K562 (cell line): ENCODE measurements around the gene SPATA20. TPM values are rescaled to one million over a fixed set of nuclear protein-coding genes. Genes with fewer than 3 reads are reported as not detected.

Source experiments
- ATAC-seq: fragments of 200-7000 bp; cut with Tn5 transposase; 3 replicates; pipeline ENCODE4 v1.9.1; 2020; ENCODE audit warnings: moderate library complexity
- BruUV-seq: library from RNA; stranded (reverse); fragments of 400-500 nt; replicated peaks from 2 replicates; lab custom pipeline; 2021; lab: Mats Ljungman, UMichigan
- CTCF ChIA-PET: fragments of 300-600 bp; formaldehyde crosslinking; extraction: SDS; loops from one replicate; lab custom pipeline; 2021; ENCODE audit warnings: low intra/inter-chr PET ratio; lab: Yijun Ruan, JAX
- POLR2A ChIA-PET: fragments of 300-600, 350-650 bp; sonication (Branson Sonifier 250); formaldehyde crosslinking; extraction: SDS; loops from one replicate; lab custom pipeline; 2021; ENCODE audit warnings: antibody characterized with exemption, inconsistent platforms; lab: Yijun Ruan, JAX
- DNase-seq, 4 experiments: peaks; one replicate each; pipeline versions ENCODE4 v3.0.0 to v3.0.0-alpha.2; 2011 to 2018; ENCODE audit warnings: low spot score in 3 of 4, mixed read lengths in 3 of 4; ENCODE audit errors: extremely low read depth in 1 of 4
- FAIRE-seq: peaks from 2 replicates; lab custom pipeline; 2011; peaks lifted over from hg19 to GRCh38; lab: Jason Lieb, UNC
- H2AFZ ChIP-seq: 2 replicates; pipeline ENCODE4 v1.6.0; 2011; ENCODE audit warnings: low read depth, low read length, control low read depth, inconsistent platforms
- H3K27ac ChIP-seq: fragments of 200-600 bp; 3 replicates; pipeline ENCODE4 v1.8.0; 2011; ENCODE audit warnings: low read depth, mild to moderate bottlenecking, control low read depth, inconsistent platforms, low read length, moderate library complexity, mixed read lengths; ENCODE audit errors: extremely low read depth
- H3K27me3 ChIP-seq, 2 experiments: fragments of 300-600 bp in 1 of 2; 2 replicates in 1 of 2; 3 replicates in 1 of 2; pipeline versions ENCODE4 v1.6.0 to v1.8.0; 2011; ENCODE audit warnings: inconsistent platforms in 2 of 2, low read length in 2 of 2, mild to moderate bottlenecking in 1 of 2, mixed read lengths in 1 of 2, moderate library complexity in 1 of 2; ENCODE audit not compliant: control insufficient read depth in 2 of 2, insufficient read depth in 2 of 2
- H3K36me3 ChIP-seq: fragments of 300-600 bp; 3 replicates; pipeline ENCODE4 v1.8.0; 2011; ENCODE audit warnings: mild to moderate bottlenecking, low read length, inconsistent platforms; ENCODE audit not compliant: control insufficient read depth, insufficient read depth
- H3K4me1 ChIP-seq, 2 experiments: fragments of 200-600 bp in 1 of 2; replicated peaks in 1 of 2; 2 replicates in 1 of 2; 3 replicates in 1 of 2; pipeline versions ENCODE4 v1.5.1 to v1.8.0; 2011; ENCODE audit warnings: inconsistent platforms in 2 of 2, low read length in 2 of 2, mild to moderate bottlenecking in 1 of 2, mixed read lengths in 1 of 2, moderate library complexity in 1 of 2; ENCODE audit not compliant: control insufficient read depth in 2 of 2, insufficient read depth in 2 of 2
- H3K4me2 ChIP-seq: 2 replicates; pipeline ENCODE4 v1.6.1; 2011; ENCODE audit warnings: low read length, control low read depth, inconsistent platforms, mixed read lengths; ENCODE audit not compliant: insufficient read depth
- H3K4me3 ChIP-seq: fragments of 200-600 bp; sonication (generic), shearing (Covaris generic); 2 replicates; pipeline ENCODE4 v1.5.1; 2016; ENCODE audit warnings: control low read depth, inconsistent platforms
- H3K79me2 ChIP-seq: fragments of 200-600 bp; 3 replicates; pipeline ENCODE4 v1.8.0; 2011; ENCODE audit warnings: low read length, inconsistent platforms; ENCODE audit not compliant: control insufficient read depth, insufficient read depth
- H3K9ac ChIP-seq, 2 experiments: 2 replicates each; pipeline versions ENCODE4 v1.6.0 to v1.6.1; 2011; ENCODE audit warnings: low read depth in 2 of 2, low read length in 2 of 2, control low read depth in 1 of 2, inconsistent platforms in 1 of 2, mild to moderate bottlenecking in 1 of 2, mixed read lengths in 1 of 2; ENCODE audit not compliant: insufficient read depth in 1 of 2
- H3K9me1 ChIP-seq: one replicate; pipeline ENCODE4 v1.6.0; 2011; ENCODE audit warnings: inconsistent platforms, mild to moderate bottlenecking, low read length, moderate library complexity; ENCODE audit not compliant: control insufficient read depth, insufficient read depth
- H3K9me3 ChIP-seq: replicated peaks from 2 replicates; pipeline ENCODE4 v1.5.1; 2011; ENCODE audit warnings: low read depth, low read length, inconsistent platforms; ENCODE audit not compliant: control insufficient read depth, insufficient read depth
- H4K20me1 ChIP-seq: replicated peaks from 2 replicates; pipeline ENCODE4 v1.6.1; 2011; ENCODE audit warnings: low read length, inconsistent platforms, mixed read lengths; ENCODE audit not compliant: control insufficient read depth, insufficient read depth
- ARID2 ChIP-seq: fragments of 450-650 bp; IDR thresholded peaks from 2 replicates; pipeline ENCODE4 v1.6.1; 2017; ENCODE audit warnings: antibody characterized with exemption, mild to moderate bottlenecking
- FOXJ3 ChIP-seq: sonication (generic); formaldehyde crosslinking; IDR thresholded peaks from 2 replicates; pipeline ENCODE4 v1.4.0; 2020; ENCODE audit warnings: mild to moderate bottlenecking, missing genetic modification reagents
- KDM1A ChIP-seq, 2 experiments: fragments of 450-650 bp; IDR thresholded peaks; 2 replicates each; pipeline ENCODE4 v1.6.1; 2016; ENCODE audit warnings: mild to moderate bottlenecking in 2 of 2
- PTRF ChIP-seq: fragments of 450-650 bp; IDR thresholded peaks from 2 replicates; pipeline ENCODE4 v1.6.1; 2016; ENCODE audit warnings: mild to moderate bottlenecking, missing genetic modification characterization, missing compliant biosample characterization
- TAF7 ChIP-seq: fragments of 450-650 bp; IDR thresholded peaks from 2 replicates; pipeline ENCODE4 v1.6.1; 2016; ENCODE audit warnings: missing genetic modification characterization, missing compliant biosample characterization
- TGIF2 ChIP-seq: sonication (generic); formaldehyde crosslinking; IDR thresholded peaks from 2 replicates; pipeline ENCODE4 v1.8.1; 2022; ENCODE audit warnings: mild to moderate bottlenecking, missing genetic modification reagents, moderate library complexity
- WGBS: fragments of 100-300 bp; shearing (Covaris generic); methylation state at CpG from one replicate; pipeline ENCODE4 v1.1.6; 2016; ENCODE audit warnings: low coverage, mixed read lengths; ENCODE audit not compliant: insufficient coverage; ENCODE audit errors: missing lambda C conversion rate; 5-methylcytosine and 5-hydroxymethylcytosine counted together
- in situ Hi-C: fragments of 300-500 bp; cut with MboI; formaldehyde crosslinking; loops from 4 replicates; pipeline ENCODE4 v1.15.0; 2018; ENCODE audit warnings: inconsistent platforms, mixed read lengths
- intact Hi-C: fragments of 100-400 bp; cut with micrococcal nuclease; formaldehyde crosslinking; loops from 2 replicates; pipeline ENCODE4 v1.14.2; 2022
- polyA plus RNA-seq, 8 experiments: library from polyadenylated mRNA; depleted of rRNA in 4 of 8; stranded (reverse) in 5 of 8; unstranded in 3 of 8; fragments of >200 nt; fragmentation: Nextera tagmentation in 2 of 8; fragmentation: Illumina TruSeq in 1 of 8; extraction: Ambion mirVana in 2 of 8; extraction: Trizol in 1 of 8; gene quantifications; 2 replicates each; pipeline versions ENCODE4 v1.2.1 to v1.2.3, GENCODE V29; 2011 to 2014; ENCODE audit warnings: inconsistent platforms in 1 of 8, missing spikeins in 1 of 8
- total RNA-seq, 7 experiments: library from RNA; depleted of rRNA in 6 of 7; stranded (reverse); fragments of >200 nt in 6 of 7; fragmentation: Illumina TruSeq in 2 of 7; extraction: Trizol in 2 of 7; gene quantifications; 2 replicates each; pipeline versions ENCODE4 v1.2.1 to v1.2.3, GENCODE V29; 2011 to 2021; ENCODE audit warnings: low replicate concordance in 1 of 7
- TF ChIP-seq, protein P1 (sequence below): fragments of 450-650 bp; IDR thresholded peaks from 2 replicates; pipeline ENCODE4 v1.6.1; 2014; ENCODE audit warnings: low read depth, mild to moderate bottlenecking, moderate library complexity, borderline replicate concordance

Gene SPATA20
- total and polyA plus RNA-seq, 9 of the 15 experiments (the other 6 are each of a cell fraction or from before 2014, with no cell fraction given), result 0.08 to 4.0 (median 1.5) TPM

DNA sequence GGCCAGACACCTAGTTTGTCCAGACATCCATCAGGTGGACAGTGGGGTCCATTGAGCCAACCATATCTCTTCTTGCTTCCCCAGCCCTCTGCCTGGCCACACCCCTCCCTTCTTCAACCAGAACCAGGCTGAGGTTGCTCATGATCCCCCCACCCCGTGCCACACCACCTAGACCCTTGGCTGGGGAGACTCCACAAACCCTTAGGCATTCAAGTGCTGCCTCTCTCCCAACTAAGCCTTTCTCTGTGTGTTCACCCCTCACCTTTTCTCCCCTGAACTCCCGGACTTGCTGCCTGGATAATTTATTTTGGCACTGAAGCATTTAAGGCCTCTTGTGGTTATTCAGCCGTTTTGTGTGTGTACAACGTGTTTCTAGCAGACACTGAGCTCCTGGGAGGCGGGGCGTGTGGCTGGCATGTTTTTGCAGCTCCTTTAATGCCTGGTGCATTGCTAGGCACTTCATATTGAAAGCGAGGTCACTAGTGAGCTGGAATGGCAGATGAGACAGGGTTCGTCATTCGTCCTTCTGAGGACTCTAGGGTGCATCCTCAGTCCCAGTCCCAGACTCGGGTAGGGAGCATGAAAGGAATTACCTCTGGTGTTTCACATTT is 42.2 kb downstream of the SPATA20 start (continued):
- TF ChIP-seq TGIF2 (CRISPR knock-in tag) (no peak), TAF7 (tag) (no peak)
- TF ChIP-seq, protein P1, sequence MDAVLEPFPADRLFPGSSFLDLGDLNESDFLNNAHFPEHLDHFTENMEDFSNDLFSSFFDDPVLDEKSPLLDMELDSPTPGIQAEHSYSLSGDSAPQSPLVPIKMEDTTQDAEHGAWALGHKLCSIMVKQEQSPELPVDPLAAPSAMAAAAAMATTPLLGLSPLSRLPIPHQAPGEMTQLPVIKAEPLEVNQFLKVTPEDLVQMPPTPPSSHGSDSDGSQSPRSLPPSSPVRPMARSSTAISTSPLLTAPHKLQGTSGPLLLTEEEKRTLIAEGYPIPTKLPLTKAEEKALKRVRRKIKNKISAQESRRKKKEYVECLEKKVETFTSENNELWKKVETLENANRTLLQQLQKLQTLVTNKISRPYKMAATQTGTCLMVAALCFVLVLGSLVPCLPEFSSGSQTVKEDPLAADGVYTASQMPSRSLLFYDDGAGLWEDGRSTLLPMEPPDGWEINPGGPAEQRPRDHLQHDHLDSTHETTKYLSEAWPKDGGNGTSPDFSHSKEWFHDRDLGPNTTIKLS, result no peak

DNA sequence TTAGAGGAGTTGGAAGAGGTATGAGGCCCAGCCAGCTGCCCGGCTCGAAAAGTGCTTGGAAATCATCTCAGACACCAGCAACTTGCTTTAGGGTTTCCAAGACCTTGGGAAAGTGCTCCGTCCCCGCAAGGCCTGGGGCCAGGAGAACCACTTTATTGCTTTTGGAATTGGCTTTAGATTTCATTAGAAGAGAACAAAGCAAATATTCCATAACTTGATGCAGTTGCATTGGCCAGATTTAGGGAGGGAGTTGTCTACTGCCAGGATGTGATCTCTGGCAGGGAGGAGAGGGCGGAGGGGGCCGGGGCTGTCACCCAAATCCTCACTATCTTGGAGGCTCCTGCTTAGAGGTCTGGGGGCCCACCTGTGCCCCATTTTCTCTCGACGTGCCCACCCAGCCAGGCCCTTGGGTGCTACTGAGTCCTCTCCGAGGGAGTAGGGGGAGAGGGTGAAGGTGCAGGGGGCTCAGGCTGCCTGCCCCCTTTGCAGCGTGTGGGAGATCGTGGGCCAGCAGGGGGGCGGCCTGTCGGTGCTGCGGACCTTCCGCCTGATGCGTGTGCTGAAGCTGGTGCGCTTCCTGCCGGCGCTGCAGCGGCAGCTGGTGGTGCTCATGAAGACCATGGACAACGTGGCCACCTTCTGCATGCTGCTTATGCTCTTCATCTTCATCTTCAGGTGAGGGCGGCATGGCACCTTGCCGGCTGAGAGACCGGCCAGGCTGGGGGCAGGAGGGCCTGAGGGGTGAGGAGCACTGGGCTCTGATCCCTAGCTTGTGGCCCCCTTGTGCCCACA is 44.2 kb downstream of the SPATA20 start:
- peaks cover 0 to 15% of the 10 kb centered on the region in 2 experiments; a peak in 2 of 5 replicates for H3K4me1 ChIP-seq
- H3K4me2 ChIP-seq, result no peak overlapping the region
- ATAC-seq (no peak), FAIRE-seq (no peak), DNase-seq (no peak)
- TF ChIP-seq PTRF (tag) (no peak), ARID2 (no peak), FOXJ3 (CRISPR knock-in tag) (no peak), KDM1A (IDR thresholded peaks at IDR 0.05) (no peak)
- intact Hi-C loops, result no loop called here
- H3K4me3 ChIP-seq, result no peak overlapping the region
- H3K36me3 ChIP-seq, result no peaks in the 10 kb centered on the region
- 14% methylated on average over 24 of the region's 24 CpGs for whole genome bisulfite sequencing
- in situ Hi-C loops, result no loop called here
- peaks cover 4% of the 10 kb centered on the region for H4K20me1 ChIP-seq
- H3K9ac ChIP-seq, result no peak overlapping the region; a peak in 1 of 4 replicates
- H3K27ac ChIP-seq, result no peak overlapping the region
- H3K9me1 ChIP-seq, result no peaks in the 10 kb centered on the region
- no peaks in the 10 kb centered on the region for H3K79me2 ChIP-seq
- H2AFZ ChIP-seq, result no peak overlapping the region
- no TSS peak for BruUV-seq
- ChIA-PET CTCF (no interaction called here), POLR2A (no interaction called here)
- no peaks in the 10 kb centered on the region for H3K9me3 ChIP-seq
- H3K27me3 ChIP-seq, result peaks cover 48 to 95% of the 10 kb centered on the region in 2 experiments
